T-helper 17 cell (primary cell): Measurements from ENCODE around the gene SDHC. TPM values are rescaled to one million over a fixed set of nuclear protein-coding genes. Genes with fewer than 3 reads are reported as not detected.

Experiments
- ATAC-seq: fragments of 150-1000 bp; cut with Tn5 transposase; 2 replicates; pipeline ENCODE4 v1.10.0; 2021; ENCODE audit warnings: mild to moderate bottlenecking, moderate library complexity
- DNase-seq, 3 donors: peaks; one replicate each; pipeline versions ENCODE4 v3.0.0 to v3.0.0-alpha.2; 2020 to 2021
- H3K9me3 ChIP-seq: one replicate; pipeline ENCODE4 v1.7.0; 2013; ENCODE audit warnings: low read length, mild to moderate bottlenecking; ENCODE audit not compliant: control insufficient read depth, poor library complexity, severe bottlenecking
- H3K27ac Mint-ChIP-seq: one replicate; pipeline ENCODE4 v1.8.0; 2022; ENCODE audit warnings: mild to moderate bottlenecking, moderate library complexity, mixed read lengths
- H3K27me3 Mint-ChIP-seq: one replicate; pipeline ENCODE4 v1.8.0; 2022; ENCODE audit warnings: mixed read lengths
- H3K36me3 Mint-ChIP-seq: one replicate; pipeline ENCODE4 v1.8.0; 2022; ENCODE audit warnings: low read depth, mixed read lengths
- H3K4me1 Mint-ChIP-seq: one replicate; pipeline ENCODE4 v1.8.0; 2022; ENCODE audit warnings: mild to moderate bottlenecking, mixed read lengths
- H3K4me3 Mint-ChIP-seq: one replicate; pipeline ENCODE4 v1.8.0; 2022; ENCODE audit warnings: mild to moderate bottlenecking, moderate library complexity, mixed read lengths
- total RNA-seq, 4 donors: library from RNA in 2 of 4; stranded (reverse) in 2 of 4; gene quantifications; one replicate each; pipeline ENCODE4 v1.2.3 and lab custom pipeline; 2022 to 2026

Gene SDHC
- total RNA-seq, 2 donors from 2014 or later, result 64.4 to 76.8 TPM

GRCh38 chr1:161330346-161330745 lies 16.2 kb downstream of the SDHC start:
- Mint-ChIP-seq H3K36me3 (peaks cover 16% of the 10 kb centered on the region), H3K27me3 (no peaks in the 10 kb centered on the region), H3K27ac (no peak overlapping the region), H3K4me3 (no peak overlapping the region), H3K4me1 (peaks cover 7% of the 10 kb centered on the region)
- ATAC-seq (no peak), DNase-seq (no peak)
- H3K9me3 ChIP-seq, result no peaks in the 10 kb centered on the region

GRCh38 chr1:161333166-161333565 lies 19.0 kb downstream of the SDHC start:
- H3K9me3 ChIP-seq, result no peaks in the 10 kb centered on the region

GRCh38 chr1:161335796-161336195 lies 21.6 kb downstream of the SDHC start:
- ATAC-seq (no peak), DNase-seq (no peak)
- Mint-ChIP-seq H3K27ac (peak overlapping the region; percentile 37), H3K36me3 (peaks cover 11% of the 10 kb centered on the region), H3K4me3 (no peak overlapping the region), H3K27me3 (no peaks in the 10 kb centered on the region), H3K4me1 (peaks cover 6% of the 10 kb centered on the region)
- H3K9me3 ChIP-seq, result no peaks in the 10 kb centered on the region

More at GRCh38 chr1:161333166-161333565, 19.0 kb downstream of the SDHC start:
- no peak for DNase-seq
- Mint-ChIP-seq H3K27ac (no peak overlapping the region), H3K4me3 (no peak overlapping the region), H3K4me1 (peaks cover 6% of the 10 kb centered on the region), H3K27me3 (no peaks in the 10 kb centered on the region), H3K36me3 (peaks cover 16% of the 10 kb centered on the region)
- no peak for ATAC-seq

GRCh38 chr1:161342177-161342576 lies 28.0 kb downstream of the SDHC start:
- peaks cover 7% of the 10 kb centered on the region for H3K4me1 Mint-ChIP-seq
- peaks cover 4% of the 10 kb centered on the region for H3K36me3 Mint-ChIP-seq

GRCh38 chr1:161342821-161343220 lies 28.6 kb downstream of the SDHC start:
- no peak overlapping the region for H3K27ac Mint-ChIP-seq

More at GRCh38 chr1:161342177-161342576, 28.0 kb downstream of the SDHC start:
- ATAC-seq (no peak), DNase-seq (no peak)
- no peak overlapping the region for H3K4me3 Mint-ChIP-seq
- no peaks in the 10 kb centered on the region for H3K9me3 ChIP-seq
- H3K27ac Mint-ChIP-seq, result no peak overlapping the region
- H3K27me3 Mint-ChIP-seq, result no peaks in the 10 kb centered on the region

GRCh38 chr1:161350671-161351070 lies 36.5 kb downstream of the SDHC start:
- Mint-ChIP-seq H3K36me3 (no peaks in the 10 kb centered on the region), H3K4me1 (peaks cover 4% of the 10 kb centered on the region), H3K27ac (no peak overlapping the region), H3K27me3 (no peaks in the 10 kb centered on the region), H3K4me3 (no peak overlapping the region)
- DNase-seq, result no peak
- no peak for ATAC-seq
- no peaks in the 10 kb centered on the region for H3K9me3 ChIP-seq

More at GRCh38 chr1:161342821-161343220, 28.6 kb downstream of the SDHC start:
- Mint-ChIP-seq H3K4me1 (peaks cover 7% of the 10 kb centered on the region), H3K27me3 (no peaks in the 10 kb centered on the region), H3K36me3 (peaks cover 4% of the 10 kb centered on the region), H3K4me3 (no peak overlapping the region)
- DNase-seq (no peak), ATAC-seq (no peak)
- no peaks in the 10 kb centered on the region for H3K9me3 ChIP-seq

- DNase-seq (no peak), ATAC-seq (no peak)
- H3K27ac Mint-ChIP-seq, result peak overlapping the region; percentile 39
- no peaks in the 10 kb centered on the region for H3K36me3 Mint-ChIP-seq
- no peaks in the 10 kb centered on the region for H3K9me3 ChIP-seq
- H3K4me3 Mint-ChIP-seq, result no peak overlapping the region
- H3K27me3 Mint-ChIP-seq, result no peaks in the 10 kb centered on the region
- peaks cover 4% of the 10 kb centered on the region for H3K4me1 Mint-ChIP-seq
These were observed 37.3 kb downstream of the SDHC start for GRCh38 chr1:161351482-161351881.

- H3K9me3 ChIP-seq, result no peaks in the 10 kb centered on the region
- no peak overlapping the region for H3K4me3 Mint-ChIP-seq
- DNase-seq, result no peak
- no peaks in the 10 kb centered on the region for H3K27me3 Mint-ChIP-seq
- H3K27ac Mint-ChIP-seq, result no peak overlapping the region
- ATAC-seq, result no peak
- no peaks in the 10 kb centered on the region for H3K36me3 Mint-ChIP-seq
- peaks cover 6% of the 10 kb centered on the region for H3K4me1 Mint-ChIP-seq
These were observed 42.9 kb downstream of the SDHC start for GRCh38 chr1:161357073-161357472.

GRCh38 chr1:161359291-161359690 lies 45.1 kb downstream of the SDHC start:
- no peak for DNase-seq
- Mint-ChIP-seq H3K4me1 (peaks cover 6% of the 10 kb centered on the region), H3K36me3 (peaks cover 3% of the 10 kb centered on the region), H3K27ac (peak overlapping the region; percentile 19), H3K27me3 (no peaks in the 10 kb centered on the region), H3K4me3 (no peak overlapping the region)
- no peaks in the 10 kb centered on the region for H3K9me3 ChIP-seq
- ATAC-seq, result no peak

GRCh38 chr1:161364332-161364731 lies 50.2 kb downstream of the SDHC start:
- Mint-ChIP-seq H3K27me3 (no peaks in the 10 kb centered on the region), H3K4me3 (no peak overlapping the region), H3K27ac (no peak overlapping the region), H3K4me1 (peaks cover 20% of the 10 kb centered on the region), H3K36me3 (peaks cover 6% of the 10 kb centered on the region)
- DNase-seq (no peak), ATAC-seq (no peak)
- no peaks in the 10 kb centered on the region for H3K9me3 ChIP-seq

- no peaks in the 10 kb centered on the region for H3K27me3 Mint-ChIP-seq
- no peak overlapping the region for H3K4me3 Mint-ChIP-seq
- H3K36me3 Mint-ChIP-seq, result peaks cover 6% of the 10 kb centered on the region
- H3K9me3 ChIP-seq, result no peaks in the 10 kb centered on the region
- DNase-seq, result no peak
- ATAC-seq, result no peak
- peak overlapping the region; percentile 86 for H3K27ac Mint-ChIP-seq
- H3K4me1 Mint-ChIP-seq, result peaks cover 13% of the 10 kb centered on the region
These were observed 51.0 kb downstream of the SDHC start for GRCh38 chr1:161365207-161365606.

- peak in 2 of 3 donors; percentile 25 to 40 for DNase-seq
- H3K27me3 Mint-ChIP-seq, result no peaks in the 10 kb centered on the region
- H3K9me3 ChIP-seq, result no peaks in the 10 kb centered on the region
- ATAC-seq, result peak; percentile 100
- H3K4me1 Mint-ChIP-seq, result peaks cover 13% of the 10 kb centered on the region
- H3K4me3 Mint-ChIP-seq, result no peak within 1 kb of the TSS
- peak within 1 kb of the TSS; percentile 94 for H3K27ac Mint-ChIP-seq
- H3K36me3 Mint-ChIP-seq, result peaks cover 6% of the 10 kb centered on the region
These were observed 53.7 kb downstream of the SDHC start, which contains the start of gene CFAP126 for GRCh38 chr1:161367684-161368400. Gene CFAP126 (minus strand): TSS chr1:161367876. CDS start chr1:161367868, 8 bp downstream.

GRCh38 chr1:161373442-161373841 lies 59.3 kb downstream of the SDHC start:
- peaks cover 1% of the 10 kb centered on the region for H3K4me1 Mint-ChIP-seq
- no peak overlapping the region for H3K4me3 Mint-ChIP-seq
- H3K27ac Mint-ChIP-seq, result no peak overlapping the region
- H3K9me3 ChIP-seq, result no peaks in the 10 kb centered on the region
- DNase-seq, result no peak
- no peaks in the 10 kb centered on the region for H3K27me3 Mint-ChIP-seq
- no peaks in the 10 kb centered on the region for H3K36me3 Mint-ChIP-seq
- no peak for ATAC-seq

- no peak overlapping the region for H3K27ac Mint-ChIP-seq
- no peaks in the 10 kb centered on the region for H3K9me3 ChIP-seq
- DNase-seq (no peak), ATAC-seq (no peak)
- H3K27me3 Mint-ChIP-seq, result no peaks in the 10 kb centered on the region
- no peaks in the 10 kb centered on the region for H3K4me1 Mint-ChIP-seq
- H3K36me3 Mint-ChIP-seq, result no peaks in the 10 kb centered on the region
- no peak overlapping the region for H3K4me3 Mint-ChIP-seq
These were observed 60.2 kb downstream of the SDHC start for GRCh38 chr1:161374373-161374772.
